ENCODE data around the gene MYMX. TPM values are rescaled to one million over a fixed set of nuclear protein-coding genes. Genes with fewer than 3 reads are reported as not detected.

Gene MYMX
- total RNA-seq: under 1 TPM in 2 of 8 experiments, not detected in 6; 0.27 to 0.38 TPM

DNA sequence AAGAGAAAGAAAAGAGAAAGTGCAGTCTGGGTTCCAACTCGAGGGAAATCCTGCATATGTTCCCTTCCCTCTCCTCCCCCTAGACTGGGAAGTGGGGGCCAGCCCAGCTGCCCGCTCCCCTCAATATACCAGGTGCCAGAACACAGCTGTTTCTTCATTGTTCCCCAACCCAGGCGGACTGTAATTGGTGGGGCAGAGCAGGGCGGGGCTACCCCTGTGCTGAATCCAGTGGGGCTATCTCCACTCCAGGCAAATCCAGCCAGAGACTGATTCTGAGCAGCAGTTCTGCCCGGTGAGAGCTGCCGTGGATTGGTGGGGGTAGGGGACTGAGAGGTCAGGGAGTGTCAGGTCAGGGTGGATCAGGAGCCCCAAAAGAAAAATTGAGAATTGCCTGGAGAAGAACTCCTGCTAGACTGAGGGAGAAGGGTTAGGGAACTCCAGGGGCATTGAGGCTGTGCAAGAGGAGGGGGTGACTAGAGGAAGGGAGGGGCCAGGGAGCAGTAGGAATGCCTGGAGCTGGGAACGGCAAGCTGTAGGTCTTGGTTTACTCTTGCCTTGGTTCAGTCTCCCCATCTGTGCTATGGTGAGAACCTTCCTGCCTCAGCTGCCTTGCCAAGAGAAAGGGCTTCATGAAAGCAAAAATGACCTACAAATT, at the start of gene MYMX:
TSS of gene MYMX (plus strand) at position 250 of the 655 bp plus-strand sequence. CDS start 546 bp downstream, outside the sequence.
- Histone ChIP-seq H3K4me1 (replicated peaks in 1 of 2) (peaks cover 19 to 35% of the 10 kb centered on the region in 2 donors), H3K4me3 (no peak within 1 kb of the TSS), H3K27ac (peak within 1 kb of the TSS in 1 of 2 donors; percentile 13)
- in situ Hi-C loops (cut with MboI; ENCODE audit: low pct_unique_long_range_greater_than_20kb in 2 of 9, low sequenced_read_pairs in 9 of 9, unreplicated experiment in 9 of 9): no loop called here
- ATAC-seq (replicated peaks in 6 of 8): peak in 2 of 8 experiments; percentile 4 to 5
- 0 to 80% (median 3%) methylated on average over 1 to 6 of the region's 7 CpGs; no CpG with 5 or more reads in 1 of the 10 experiments for WGBS, 10 experiments

DNA sequence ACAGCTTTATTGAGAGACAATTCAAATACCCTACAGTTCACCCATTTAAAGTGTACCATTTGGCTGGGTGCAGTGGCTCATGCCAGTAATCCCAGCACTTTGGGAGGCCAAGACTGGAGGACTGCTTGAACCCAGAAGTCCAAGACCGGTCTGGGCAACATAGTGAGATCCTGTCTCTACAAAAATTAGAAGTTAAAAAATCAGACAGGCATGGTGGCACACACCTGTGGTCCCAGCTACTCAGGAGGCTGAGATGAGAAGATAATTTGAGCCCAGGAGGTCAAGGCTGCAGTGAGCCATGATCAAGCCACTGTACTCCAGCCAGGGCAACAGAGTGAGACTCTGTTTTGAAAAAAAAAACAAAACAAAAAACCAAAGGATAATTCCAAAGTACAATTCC, 49.2 kb upstream of the MYMX start:
- in situ Hi-C loops (cut with MboI; ENCODE audit: low pct_unique_long_range_greater_than_20kb in 2 of 9, low sequenced_read_pairs in 9 of 9, unreplicated experiment in 9 of 9): loop anchor here in 1 of 9 experiments (25.0 kb wide), 1 partner anchor 170 kb away; the partner anchor contains the start of gene SPATS1
- no peak for ATAC-seq (replicated peaks in 6 of 8)
- Histone ChIP-seq H3K4me3 (no peak overlapping the region), H3K27ac (no peak overlapping the region), H3K4me1 (replicated peaks in 1 of 2) (peaks cover 0 to 3% of the 10 kb centered on the region in 2 donors)
- WGBS, 10 experiments: 20 to 100% (median 100%) methylated on average over 1 of the region's 1 CpG; no CpG with 5 or more reads in 4 of the 10 experiments

DNA sequence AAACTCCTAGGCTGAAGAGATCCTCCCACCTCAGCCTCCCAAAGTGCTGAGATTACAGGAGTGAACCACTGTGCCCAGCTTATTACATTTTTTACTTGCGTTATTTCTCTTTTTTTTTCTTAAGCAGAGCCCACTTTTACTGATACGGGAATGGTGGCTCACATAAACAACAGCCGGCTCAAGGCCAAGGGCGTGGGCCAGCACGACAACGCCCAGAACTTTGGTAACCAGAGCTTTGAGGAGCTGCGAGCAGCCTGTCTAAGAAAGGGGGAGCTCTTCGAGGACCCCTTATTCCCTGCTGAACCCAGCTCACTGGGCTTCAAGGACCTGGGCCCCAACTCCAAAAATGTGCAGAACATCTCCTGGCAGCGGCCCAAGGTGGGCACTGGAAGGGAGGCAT, 47.6 kb upstream of the MYMX start:
- Histone ChIP-seq H3K4me3 (no peak overlapping the region), H3K27ac (no peak overlapping the region), H3K4me1 (replicated peaks in 1 of 2) (peaks cover 0 to 3% of the 10 kb centered on the region in 2 donors)
- peak in 3 of 8 experiments; percentile 37 to 75 (median 70) for ATAC-seq (replicated peaks in 6 of 8)
- in situ Hi-C loops (cut with MboI; ENCODE audit: low pct_unique_long_range_greater_than_20kb in 2 of 9, low sequenced_read_pairs in 9 of 9, unreplicated experiment in 9 of 9): loop anchor here in 1 of 9 experiments (25.0 kb wide), 1 partner anchor 168 kb away; the partner anchor contains the start of gene SPATS1
- 0 to 100% (median 72%) methylated on average over 1 to 6 of the region's 9 CpGs; no CpG with 5 or more reads in 1 of the 10 experiments for WGBS, 10 experiments

DNA sequence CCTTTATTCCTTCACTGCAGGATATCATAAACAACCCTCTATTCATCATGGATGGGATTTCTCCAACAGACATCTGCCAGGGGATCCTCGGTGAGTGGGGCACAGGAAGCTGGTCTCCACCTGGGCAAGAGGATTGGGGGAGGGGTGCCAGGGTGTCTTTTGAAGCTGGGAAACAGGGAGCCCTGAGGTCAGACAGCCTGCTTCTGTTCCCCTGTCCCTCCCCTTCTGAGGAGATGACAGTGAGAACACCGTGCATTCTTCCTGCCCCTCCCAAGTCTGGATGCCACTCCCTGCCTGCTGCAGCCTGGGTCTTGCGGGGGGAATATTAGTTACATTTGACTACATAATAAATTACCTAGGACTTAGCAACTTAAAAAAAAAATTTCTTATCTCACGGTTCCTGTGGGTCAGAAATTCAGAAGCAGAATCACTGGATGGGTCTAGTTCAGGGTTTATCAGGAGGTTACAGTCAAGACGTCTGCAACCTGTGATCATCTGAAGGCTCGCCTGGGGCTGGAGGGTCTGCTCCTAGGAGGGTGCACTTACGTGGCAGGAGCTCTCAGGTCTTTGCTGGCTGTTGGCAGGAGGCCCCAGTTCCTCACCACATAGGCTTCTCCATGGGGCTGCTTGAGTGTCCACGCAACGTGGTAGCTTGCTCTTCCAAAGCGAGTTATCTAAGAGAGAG, 46.7 kb upstream of the MYMX start:
- ATAC-seq (replicated peaks in 6 of 8): peak in 2 of 8 experiments; percentile 11 to 25
- in situ Hi-C loops (cut with MboI; ENCODE audit: low pct_unique_long_range_greater_than_20kb in 2 of 9, low sequenced_read_pairs in 9 of 9, unreplicated experiment in 9 of 9): loop anchor here in 2 of 9 experiments (10.0 to 25.0 kb wide), 2 partner anchors 65 to 167 kb away; partner anchors contain the start of gene SPATS1 (in 1 of the 2)
- no peak overlapping the region for H3K4me3 ChIP-seq
- H3K4me1 ChIP-seq (replicated peaks in 1 of 2): peaks cover 0 to 3% of the 10 kb centered on the region in 2 donors
- 7 to 87% (median 51%) methylated on average over 2 to 7 of the region's 10 CpGs; no CpG with 5 or more reads in 2 of the 10 experiments for WGBS, 10 experiments
- no peak overlapping the region for H3K27ac ChIP-seq

DNA sequence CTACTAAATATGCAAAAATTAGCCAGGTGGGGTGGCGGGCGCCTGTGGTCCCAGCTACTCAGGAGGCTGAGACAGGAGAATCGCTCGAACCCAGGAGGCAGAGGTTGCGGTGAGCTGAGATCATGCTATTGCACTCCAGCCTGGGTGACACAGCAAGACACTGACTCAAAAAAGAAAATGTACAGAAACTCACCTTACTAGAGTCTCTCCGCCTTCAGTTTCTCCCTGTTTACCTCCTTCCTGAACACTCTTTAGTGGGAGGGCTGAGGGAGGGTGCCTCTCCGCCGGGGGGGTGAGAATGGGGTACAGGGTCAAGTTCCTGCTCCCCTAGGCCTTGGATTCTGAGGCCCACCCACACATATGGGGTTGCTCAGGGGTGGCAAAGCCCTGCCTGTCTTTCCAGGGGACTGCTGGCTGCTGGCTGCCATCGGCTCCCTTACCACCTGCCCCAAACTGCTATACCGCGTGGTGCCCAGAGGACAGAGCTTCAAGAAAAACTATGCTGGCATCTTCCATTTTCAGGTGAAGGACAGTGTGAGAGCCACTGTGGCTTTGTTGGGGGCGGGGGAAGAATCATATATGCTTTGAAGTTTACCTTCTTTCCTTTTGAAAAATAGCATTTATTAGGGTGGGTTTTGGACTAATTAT, 44.7 kb upstream of the MYMX start:
- in situ Hi-C loops (cut with MboI; ENCODE audit: low pct_unique_long_range_greater_than_20kb in 2 of 9, low sequenced_read_pairs in 9 of 9, unreplicated experiment in 9 of 9): loop anchor here in 2 of 9 experiments (10.0 to 25.0 kb wide), 2 partner anchors 63 to 165 kb away; partner anchors contain the start of gene SPATS1 (in 1 of the 2)
- no peak overlapping the region for H3K4me3 ChIP-seq
- ATAC-seq (replicated peaks in 6 of 8): no peak
- 60 to 100% (median 86%) methylated on average over 1 to 4 of the region's 12 CpGs; no CpG with 5 or more reads in 4 of the 10 experiments for WGBS, 10 experiments
- no peaks in the 10 kb centered on the region for H3K4me1 ChIP-seq (replicated peaks in 1 of 2)
- no peak overlapping the region for H3K27ac ChIP-seq

DNA sequence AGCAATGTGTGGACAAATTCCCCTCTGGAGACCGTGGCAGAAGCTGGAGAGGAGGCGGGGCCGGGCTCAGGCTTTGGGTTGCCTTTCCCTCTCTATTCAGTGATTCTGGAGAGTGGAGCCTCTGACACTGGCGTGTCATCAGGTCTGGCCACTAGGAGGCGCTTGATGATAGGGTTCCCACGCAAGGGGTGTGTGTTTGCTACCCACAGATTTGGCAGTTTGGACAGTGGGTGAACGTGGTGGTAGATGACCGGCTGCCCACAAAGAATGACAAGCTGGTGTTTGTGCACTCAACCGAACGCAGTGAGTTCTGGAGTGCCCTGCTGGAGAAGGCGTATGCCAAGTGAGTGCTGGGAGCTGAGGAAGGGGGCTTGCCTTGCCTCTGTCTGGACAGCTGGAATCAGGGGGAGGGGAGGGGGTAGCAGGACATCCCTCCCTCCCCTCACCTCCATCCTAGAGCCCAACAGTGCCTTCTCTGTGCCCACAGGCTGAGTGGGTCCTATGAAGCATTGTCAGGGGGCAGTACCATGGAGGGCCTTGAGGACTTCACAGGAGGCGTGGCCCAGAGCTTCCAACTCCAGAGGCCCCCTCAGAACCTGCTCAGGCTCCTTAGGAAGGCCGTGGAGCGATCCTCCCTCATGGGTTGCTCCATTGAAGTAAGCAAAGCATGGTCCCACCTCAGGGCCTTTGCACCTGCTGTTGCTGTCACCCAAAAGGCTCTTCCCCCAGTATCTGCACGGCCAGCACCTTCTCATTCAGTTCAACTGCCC, 43.8 kb upstream of the MYMX start:
- Histone ChIP-seq H3K4me1 (replicated peaks in 1 of 2) (no peaks in the 10 kb centered on the region), H3K4me3 (no peak overlapping the region), H3K27ac (no peak overlapping the region)
- in situ Hi-C loops (cut with MboI; ENCODE audit: low pct_unique_long_range_greater_than_20kb in 2 of 9, low sequenced_read_pairs in 9 of 9, unreplicated experiment in 9 of 9): loop anchor here in 2 of 9 experiments (10.0 to 25.0 kb wide), 2 partner anchors 62 to 164 kb away; partner anchors contain the start of gene SPATS1 (in 1 of the 2)
- 0 to 80% (median 0%) methylated on average over 1 to 6 of the region's 15 CpGs; no CpG with 5 or more reads in 2 of the 10 experiments for WGBS, 10 experiments
- peak; percentile 85 to 99 (median 98) for ATAC-seq (replicated peaks in 6 of 8)

DNA sequence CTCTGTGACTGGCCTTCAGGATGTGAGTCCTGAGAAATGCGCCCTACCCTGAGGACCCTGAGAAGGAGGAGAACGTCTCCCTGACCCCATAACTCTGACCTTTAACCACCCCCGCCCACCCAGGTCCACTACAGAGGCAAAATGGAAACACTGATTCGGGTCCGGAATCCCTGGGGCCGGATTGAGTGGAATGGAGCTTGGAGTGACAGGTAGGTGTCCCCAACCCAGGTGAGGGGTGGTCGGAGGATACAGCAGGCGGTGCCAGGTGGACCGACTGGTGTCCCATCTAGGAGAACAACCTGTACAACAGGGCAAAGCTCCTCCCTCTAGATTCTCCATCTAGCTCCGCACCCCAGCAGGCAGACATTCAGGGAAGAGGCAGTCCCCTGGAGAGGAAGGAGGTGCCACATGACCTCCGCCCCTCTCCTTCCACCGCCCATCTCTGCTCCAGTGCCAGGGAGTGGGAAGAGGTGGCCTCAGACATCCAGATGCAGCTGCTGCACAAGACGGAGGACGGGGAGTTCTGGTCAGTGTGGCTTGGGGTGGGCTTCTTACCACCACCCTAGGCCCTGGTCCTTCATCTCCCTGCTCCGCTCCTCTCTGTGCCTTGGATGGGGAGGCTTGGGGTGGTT, 40.5 kb upstream of the MYMX start:
- Histone ChIP-seq H3K4me3 (no peak overlapping the region), H3K27ac (no peak overlapping the region), H3K4me1 (replicated peaks in 1 of 2) (no peaks in the 10 kb centered on the region)
- 33 to 100% (median 65%) methylated on average over 1 to 6 of the region's 15 CpGs; no CpG with 5 or more reads in 4 of the 10 experiments for WGBS, 10 experiments
- in situ Hi-C loops (cut with MboI; ENCODE audit: low pct_unique_long_range_greater_than_20kb in 2 of 9, low sequenced_read_pairs in 9 of 9, unreplicated experiment in 9 of 9): loop anchor here in 1 of 9 experiments (10.0 kb wide), 1 partner anchor 59 kb away; no protein-coding TSS in a partner anchor
- peak in 1 of 8 experiments; percentile 30 for ATAC-seq (replicated peaks in 6 of 8)

DNA sequence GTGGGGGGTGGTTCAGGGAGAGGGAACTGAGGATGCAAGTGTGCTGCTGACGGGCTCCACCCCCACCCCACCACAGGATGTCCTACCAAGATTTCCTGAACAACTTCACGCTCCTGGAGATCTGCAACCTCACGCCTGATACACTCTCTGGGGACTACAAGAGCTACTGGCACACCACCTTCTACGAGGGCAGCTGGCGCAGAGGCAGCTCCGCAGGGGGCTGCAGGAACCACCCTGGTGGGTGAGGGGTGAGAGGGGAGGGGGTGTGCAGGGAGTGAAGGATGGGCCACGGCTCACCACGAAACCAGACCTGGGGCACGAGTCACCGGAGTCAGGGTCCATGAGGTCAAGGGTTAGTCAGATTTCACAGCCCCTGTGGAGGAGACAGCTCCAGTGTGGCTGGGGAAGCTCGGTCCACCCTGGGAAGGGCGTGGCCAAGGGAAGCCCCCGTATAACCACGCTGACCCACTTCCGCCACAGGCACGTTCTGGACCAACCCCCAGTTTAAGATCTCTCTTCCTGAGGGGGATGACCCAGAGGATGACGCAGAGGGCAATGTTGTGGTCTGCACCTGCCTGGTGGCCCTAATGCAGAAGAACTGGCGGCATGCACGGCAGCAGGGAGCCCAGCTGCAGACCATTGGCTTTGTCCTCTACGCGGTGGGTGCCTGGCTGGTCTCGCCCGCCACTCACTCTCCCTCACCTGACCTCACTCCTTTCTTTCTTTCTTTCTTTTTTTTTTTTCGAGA, 39.8 kb upstream of the MYMX start:
- no peak overlapping the region for H3K27ac ChIP-seq
- ATAC-seq (replicated peaks in 6 of 8): no peak
- no peaks in the 10 kb centered on the region for H3K4me1 ChIP-seq (replicated peaks in 1 of 2)
- no peak overlapping the region for H3K4me3 ChIP-seq
- WGBS, 10 experiments: 73 to 89% methylated on average over 6 to 10 of the region's 24 CpGs; no CpG with 5 or more reads in 8 of the 10 experiments
- in situ Hi-C loops (cut with MboI; ENCODE audit: low pct_unique_long_range_greater_than_20kb in 2 of 9, low sequenced_read_pairs in 9 of 9, unreplicated experiment in 9 of 9): loop anchor here in 1 of 9 experiments (10.0 kb wide), 1 partner anchor 58 kb away; no protein-coding TSS in a partner anchor

DNA sequence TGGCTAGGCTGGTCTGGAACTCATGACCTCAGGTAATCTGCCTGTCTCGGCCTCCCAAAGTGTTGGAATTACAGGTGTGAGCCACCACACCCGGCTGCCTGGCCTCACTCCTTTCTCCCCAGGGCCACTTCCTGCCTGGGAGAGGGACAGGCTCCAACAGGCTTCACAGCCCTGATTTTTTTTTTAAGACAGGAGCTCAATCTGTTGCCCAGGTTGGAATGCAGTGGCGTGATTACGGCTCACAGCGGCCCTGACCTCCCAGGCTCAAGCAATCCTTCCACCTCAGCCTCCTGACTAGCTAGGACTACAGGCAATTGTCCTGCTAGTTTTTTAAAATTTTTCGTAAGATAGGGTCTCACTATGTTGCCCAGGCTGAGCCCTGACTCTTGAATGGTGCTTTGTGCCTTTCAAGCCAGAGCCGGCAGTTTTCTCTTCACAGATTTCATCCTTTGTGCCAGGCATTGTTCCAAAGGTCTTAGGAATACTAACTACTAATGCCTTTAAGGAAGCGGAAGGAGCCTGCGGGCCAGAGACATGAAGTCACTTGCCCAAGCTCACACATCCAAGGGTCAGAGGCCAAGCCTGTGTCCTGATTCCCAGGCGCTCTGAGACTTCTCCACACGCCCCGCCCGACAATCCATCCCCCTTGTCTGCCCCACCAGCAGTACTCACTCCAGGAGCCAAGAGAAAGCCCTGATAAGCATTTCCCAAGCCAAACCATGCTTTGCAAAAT, 38.9 kb upstream of the MYMX start:
- Histone ChIP-seq H3K4me1 (replicated peaks in 1 of 2) (no peaks in the 10 kb centered on the region), H3K4me3 (no peak overlapping the region), H3K27ac (no peak overlapping the region)
- no peak for ATAC-seq (replicated peaks in 6 of 8)
- 11 to 96% (median 80%) methylated on average over 1 to 4 of the region's 13 CpGs; no CpG with 5 or more reads in 1 of the 10 experiments for WGBS, 10 experiments
- in situ Hi-C loops (cut with MboI; ENCODE audit: low pct_unique_long_range_greater_than_20kb in 2 of 9, low sequenced_read_pairs in 9 of 9, unreplicated experiment in 9 of 9): loop anchor here in 1 of 9 experiments (10.0 kb wide), 1 partner anchor 57 kb away; no protein-coding TSS in a partner anchor

DNA sequence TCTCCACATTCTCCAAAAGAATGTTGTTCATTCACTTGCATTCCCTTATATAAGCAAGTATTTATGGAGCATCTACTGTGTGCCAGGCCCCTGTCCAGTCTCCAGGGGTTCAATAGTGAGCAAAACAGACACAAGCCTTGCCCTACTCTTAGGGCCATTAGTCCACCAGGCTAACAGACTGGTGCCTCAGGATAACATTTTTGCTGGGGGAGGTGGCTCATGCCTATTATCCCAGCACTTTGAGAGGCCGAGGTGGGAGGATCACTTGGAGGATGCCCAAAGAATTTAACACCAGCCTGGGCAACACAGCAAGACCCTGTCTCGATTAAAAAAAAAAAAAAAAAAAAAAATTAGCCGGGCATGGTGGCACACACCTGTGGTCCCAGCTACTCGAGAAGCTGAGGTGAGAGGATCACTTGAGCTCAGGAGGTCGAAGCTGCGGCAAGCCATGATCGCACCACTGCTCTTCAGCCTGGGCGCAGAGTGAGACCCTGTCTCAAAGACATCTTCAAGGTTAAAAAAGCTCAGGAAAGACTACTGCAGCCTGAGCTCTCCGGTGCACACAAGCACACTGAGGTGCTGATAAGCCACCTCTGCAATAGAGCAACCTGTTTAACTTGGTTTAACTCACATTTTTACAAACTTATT, 38.2 kb upstream of the MYMX start:
- no peak for ATAC-seq (replicated peaks in 6 of 8)
- in situ Hi-C loops (cut with MboI; ENCODE audit: low pct_unique_long_range_greater_than_20kb in 2 of 9, low sequenced_read_pairs in 9 of 9, unreplicated experiment in 9 of 9): loop anchor here in 1 of 9 experiments (10.0 kb wide), 1 partner anchor 56 kb away; no protein-coding TSS in a partner anchor
- 60 to 100% (median 92%) methylated on average over 1 to 6 of the region's 9 CpGs; no CpG with 5 or more reads in 1 of the 10 experiments for WGBS, 10 experiments
- no peak overlapping the region for H3K27ac ChIP-seq
- H3K4me1 ChIP-seq (replicated peaks in 1 of 2): no peaks in the 10 kb centered on the region
- H3K4me3 ChIP-seq: no peak overlapping the region

Measured in motor neuron (in vitro differentiated cells).